NCI-H1417 treated with DMSO at 0.1 percent for 48 hours (cell line): Measurements from ENCODE around the gene GALNT13.

Experiments used
- DNase-seq: peaks from one replicate; lab custom pipeline; 2025; lab: John Stamatoyannopoulos, UW

Gene GALNT13

DNA sequence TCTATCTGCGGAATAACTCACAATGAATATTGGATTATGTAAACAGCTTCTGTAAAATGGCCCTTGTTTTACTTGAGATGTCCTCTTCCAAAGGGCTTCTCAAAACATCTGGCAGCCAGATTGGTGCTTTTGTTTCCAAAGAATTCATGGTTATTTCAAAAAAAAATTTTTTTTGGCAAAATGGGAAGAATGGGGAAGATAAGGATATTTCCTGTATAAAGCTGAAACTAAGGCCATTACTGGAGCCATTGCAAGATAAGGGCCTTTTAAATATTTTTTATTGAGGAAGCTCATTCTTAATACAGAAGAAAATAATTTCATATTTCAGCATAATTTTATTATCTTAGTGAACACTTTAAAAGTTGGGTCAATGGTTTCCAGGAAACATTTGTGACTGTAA, 259.1 kb downstream of the GALNT13 start:
- DNase-seq = no peak

DNA sequence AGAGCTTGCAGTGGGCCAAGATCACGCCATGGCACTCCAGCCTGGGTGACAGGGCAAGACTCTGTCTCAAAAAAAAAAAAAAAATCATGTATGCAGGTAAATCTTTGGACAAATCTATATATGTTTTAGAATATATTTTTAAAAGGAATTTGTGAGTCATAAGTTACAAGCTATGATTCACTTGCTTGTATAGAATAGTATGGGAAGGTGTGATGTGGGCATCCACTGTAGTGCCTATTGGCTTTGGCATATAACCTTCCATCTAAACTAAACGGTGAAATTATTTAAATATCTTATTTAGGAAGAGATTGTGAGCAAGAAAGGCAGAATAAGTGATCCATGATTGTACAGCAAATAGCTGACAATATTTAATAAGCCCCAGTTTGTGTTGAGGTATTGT, 261.1 kb downstream of the GALNT13 start:
- DNase-seq = no peak

DNA sequence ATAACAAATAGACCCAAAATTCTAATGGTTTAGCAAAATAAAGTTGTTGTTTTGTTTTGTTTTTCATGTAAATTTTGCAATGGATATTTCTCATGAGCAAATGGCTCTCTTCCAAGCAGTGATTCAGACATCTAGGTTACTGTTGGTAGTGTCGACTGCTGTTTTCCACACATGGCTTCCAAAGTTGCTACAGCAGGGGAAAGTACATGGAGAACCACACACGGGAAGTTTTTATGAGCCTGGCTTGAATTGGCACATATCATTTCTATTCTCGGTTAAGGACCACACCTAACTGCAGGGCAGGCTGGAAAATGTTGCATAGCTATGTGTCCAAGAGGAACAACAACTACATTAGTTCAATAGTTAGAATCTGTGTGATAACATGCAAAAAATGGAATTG, 262.1 kb downstream of the GALNT13 start:
- no peak for DNase-seq

DNA sequence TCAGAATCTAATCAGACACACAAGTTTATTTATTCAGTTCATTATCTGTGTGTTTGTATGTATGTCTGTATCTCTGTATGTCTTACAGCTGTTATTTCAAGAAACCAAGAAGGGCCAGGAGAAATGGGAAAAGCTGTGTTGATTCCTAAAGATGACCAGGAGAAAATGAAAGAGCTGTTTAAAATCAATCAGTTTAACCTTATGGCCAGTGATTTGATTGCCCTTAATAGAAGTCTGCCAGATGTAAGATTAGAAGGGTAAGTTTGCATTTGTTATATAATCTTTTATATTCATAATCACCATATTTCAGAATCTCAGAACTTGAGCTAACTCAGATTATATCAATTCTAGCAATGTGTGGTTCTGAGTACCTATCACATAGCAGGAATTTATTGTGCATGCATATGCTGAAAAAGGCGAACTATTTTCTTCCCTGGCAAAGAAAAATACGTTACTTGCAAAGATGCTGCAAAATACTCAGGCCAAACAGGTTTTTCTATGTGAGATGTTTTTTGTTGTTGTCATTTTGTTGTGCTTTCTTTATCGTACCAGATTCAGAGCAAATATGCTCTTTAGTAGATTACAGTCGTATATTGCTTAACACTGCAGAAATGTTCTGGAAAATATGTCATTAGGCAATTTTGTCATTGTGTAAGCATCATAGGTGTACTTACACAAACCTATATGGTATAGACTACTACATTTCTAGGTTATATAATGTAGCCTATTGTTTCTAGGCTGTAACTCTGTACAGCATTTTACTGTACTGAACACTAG, 268.7 kb downstream of the GALNT13 start:
- no peak for DNase-seq

DNA sequence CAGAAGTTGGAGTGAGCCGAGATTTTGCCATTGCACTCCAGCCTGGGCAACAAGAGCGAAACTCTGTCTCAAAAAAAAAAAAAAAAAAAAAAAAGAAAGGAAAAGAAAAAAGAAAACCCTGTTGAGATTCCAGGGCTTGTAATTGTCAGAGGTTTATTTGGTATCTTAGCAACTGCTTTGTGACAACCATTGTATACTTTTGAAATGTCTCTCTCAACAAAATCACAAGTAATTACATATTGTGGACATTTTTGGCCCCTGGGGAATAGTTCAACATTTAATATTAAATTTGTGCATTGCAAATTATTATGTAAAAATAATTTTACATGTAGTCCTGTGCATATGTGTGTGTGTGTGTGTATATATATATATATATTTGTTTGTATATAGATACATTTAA, 270.8 kb downstream of the GALNT13 start:
- no peak for DNase-seq

DNA sequence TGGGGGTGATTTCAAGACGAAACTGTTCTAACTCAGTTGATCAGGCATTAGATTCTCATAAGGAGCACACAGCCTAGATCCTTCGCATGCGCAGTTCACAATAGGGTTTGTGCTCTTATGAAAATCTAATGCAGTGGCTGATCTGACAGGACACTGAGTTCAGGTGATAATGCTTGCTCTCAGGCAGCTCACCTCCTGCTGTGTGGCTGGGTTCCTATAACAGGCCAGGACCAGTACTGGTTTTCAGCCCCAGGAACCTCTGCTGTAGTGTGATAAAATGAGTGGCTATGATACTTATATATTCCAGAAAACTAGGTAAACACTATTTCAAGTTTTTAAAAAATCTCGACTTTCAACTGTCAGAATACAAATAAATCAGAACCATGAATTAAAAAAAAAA, 271.4 kb downstream of the GALNT13 start:
- DNase-seq = no peak

DNA sequence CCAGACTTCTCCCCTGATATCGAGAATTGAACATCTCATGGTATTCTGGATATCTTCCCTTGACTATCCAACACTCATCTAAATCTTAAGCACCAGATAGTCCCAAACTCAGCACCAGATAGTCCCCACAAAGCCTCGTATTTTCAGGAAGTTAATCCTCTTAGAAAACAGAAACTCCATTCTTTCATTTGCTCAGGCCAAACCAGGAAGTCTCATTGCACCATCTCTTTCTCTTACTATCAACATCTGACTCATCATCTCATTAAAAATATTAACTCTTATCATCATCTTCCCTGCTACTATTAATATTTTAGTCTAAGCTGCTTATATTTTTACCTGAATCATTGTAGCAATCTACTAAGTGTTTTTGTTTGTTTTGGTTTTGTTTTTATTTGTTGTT, 286.4 kb downstream of the GALNT13 start:
- DNase-seq = no peak

DNA sequence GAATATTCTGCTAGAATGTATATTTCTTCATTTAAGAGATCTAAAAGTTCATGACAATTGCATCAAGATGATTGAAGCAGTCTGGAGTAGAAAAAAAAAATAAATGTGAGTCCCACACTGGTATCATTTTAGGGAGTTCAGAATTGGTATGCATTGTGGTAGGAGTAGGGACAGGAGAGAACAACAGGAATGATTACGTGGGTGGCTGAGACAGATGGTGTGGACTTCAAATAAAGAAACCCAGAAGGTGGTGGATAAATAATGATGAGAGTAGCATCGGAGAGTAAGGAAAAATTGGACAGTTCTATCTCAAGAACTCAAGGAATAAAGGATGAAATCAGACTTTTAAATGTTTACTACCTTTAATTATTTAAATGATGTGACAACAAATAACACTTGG, 289.6 kb downstream of the GALNT13 start:
- no peak for DNase-seq

DNA sequence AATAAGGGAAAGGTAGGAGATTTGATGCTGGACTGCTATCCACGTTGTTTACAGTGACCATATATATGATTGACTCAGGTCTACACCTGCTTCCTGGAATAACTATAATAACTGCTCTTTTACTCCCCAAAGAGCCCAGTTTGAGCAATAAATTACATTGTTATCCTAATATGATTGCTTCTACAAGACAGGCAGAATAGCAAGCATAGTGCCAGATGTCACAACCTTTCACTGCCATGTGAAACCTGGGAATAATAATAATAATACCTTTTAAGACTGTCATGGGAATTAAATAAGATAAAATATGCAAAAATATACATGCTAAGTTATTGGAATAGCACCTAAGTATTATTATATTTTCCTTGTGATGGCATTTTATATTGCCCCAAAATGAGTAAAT, 298.7 kb downstream of the GALNT13 start:
- no peak for DNase-seq

DNA sequence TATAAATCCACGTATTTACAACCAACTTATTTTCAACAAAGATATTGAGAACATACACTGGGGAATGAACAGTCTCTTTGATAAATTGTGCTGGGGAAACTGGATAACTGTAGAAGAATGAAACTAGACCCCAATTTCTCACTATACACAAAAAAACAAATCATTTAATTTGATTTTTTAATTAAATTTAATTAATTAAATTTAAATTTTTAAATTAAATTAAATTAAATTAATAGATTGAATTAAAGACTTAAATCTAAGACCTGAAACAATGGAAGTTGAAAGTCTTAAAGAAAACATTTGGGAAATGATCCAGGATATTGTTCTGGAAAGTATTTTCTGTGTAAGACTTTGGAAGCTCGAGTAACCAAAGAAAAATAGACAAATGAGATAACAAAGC, 301.4 kb downstream of the GALNT13 start:
- no peak for DNase-seq

DNA sequence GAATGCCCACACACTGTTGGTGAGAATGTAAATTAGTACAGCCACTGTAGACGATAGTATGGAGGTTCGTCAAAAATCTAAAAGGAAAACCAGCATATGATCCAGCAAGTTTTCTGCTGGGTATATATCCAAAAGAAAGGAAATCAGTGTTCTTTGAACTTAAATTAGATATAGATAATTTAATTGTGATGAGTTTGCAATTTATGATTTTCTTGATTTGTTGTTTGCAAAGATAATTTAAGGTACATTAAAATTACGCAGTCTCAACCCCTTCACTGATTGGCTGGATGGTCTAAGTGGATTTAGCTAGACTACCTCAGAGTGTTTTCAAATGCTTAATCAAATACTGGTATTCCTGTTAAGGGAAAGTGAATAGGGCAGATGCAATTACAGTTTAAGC, 302.2 kb downstream of the GALNT13 start:
- DNase-seq = no peak

DNA sequence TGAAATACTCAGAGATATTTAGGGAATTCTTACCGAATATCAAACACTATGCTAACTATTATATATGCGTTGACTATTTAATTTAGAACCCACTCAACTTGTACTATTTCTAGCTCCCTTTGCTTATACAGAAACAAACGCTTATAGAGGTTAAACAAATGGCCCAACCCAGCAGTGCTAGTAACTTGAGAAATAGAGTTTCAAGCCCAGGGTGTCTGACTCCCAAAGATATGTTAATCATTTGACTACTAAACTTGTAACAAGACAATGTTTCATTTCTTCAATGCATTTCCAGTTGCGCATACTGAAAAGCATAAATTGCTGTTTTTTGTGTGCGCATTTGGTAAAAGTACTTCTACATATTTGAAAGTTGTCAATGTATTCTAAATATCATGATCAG, 310.3 kb downstream of the GALNT13 start:
- DNase-seq = no peak

DNA sequence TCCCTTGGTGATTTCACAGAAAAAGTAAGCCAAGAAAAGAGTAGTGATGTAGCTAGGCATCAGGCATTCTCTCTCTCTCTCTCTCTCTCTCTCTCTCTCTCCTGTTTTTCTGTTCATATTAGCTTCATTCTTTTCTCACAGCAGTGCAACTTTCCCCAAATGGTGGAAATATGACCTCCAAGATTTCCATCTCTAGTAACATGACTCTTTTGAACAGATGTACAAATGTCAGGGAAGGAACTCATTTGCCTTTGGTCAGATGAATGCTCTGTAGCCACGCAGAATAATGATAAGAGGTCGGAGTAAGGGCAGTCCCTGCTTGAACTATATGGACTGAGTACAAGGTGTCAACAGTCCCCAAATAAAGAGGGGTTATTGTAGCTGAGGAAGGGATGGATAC, 316.2 kb downstream of the GALNT13 start:
- no peak for DNase-seq

DNA sequence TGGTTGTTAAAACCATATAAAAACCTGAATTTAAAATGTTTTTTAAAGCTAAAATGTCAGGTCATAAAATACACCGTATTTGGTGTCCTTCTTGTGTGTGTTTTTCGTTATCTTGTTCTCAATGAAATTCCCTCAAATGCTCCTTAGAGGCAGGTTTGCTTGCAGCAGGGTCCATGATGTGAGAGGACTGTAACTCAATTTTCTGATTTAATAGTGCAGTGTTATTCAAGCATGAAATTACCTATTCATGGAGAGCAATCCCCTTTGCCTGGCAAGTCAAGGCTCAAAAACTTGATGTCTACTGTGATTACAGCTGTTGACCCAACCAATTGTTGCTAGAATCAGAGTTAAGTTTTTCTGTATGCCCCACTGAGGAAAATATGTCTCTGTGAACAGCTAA, 318.2 kb downstream of the GALNT13 start:
- peak; percentile 9 for DNase-seq

DNA sequence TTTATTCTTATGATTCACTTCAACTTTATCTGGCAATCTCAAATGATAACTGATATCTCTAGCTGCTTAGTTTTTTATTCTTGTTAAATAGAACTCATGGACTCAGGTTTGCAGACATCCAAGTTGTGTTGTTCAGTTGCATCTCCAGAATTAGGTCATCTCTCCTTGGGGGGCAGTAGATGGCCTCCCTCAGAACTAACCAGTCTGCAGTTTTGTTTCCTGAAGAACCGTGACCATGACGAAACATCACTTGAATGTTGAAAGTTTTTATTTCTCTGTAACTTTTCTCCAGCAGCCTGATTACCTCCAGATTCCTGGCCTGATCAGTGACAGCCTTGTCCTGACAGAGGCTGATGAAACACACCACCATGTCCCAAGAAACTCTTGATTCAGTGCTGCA, 321.5 kb downstream of the GALNT13 start:
- no peak for DNase-seq

DNA sequence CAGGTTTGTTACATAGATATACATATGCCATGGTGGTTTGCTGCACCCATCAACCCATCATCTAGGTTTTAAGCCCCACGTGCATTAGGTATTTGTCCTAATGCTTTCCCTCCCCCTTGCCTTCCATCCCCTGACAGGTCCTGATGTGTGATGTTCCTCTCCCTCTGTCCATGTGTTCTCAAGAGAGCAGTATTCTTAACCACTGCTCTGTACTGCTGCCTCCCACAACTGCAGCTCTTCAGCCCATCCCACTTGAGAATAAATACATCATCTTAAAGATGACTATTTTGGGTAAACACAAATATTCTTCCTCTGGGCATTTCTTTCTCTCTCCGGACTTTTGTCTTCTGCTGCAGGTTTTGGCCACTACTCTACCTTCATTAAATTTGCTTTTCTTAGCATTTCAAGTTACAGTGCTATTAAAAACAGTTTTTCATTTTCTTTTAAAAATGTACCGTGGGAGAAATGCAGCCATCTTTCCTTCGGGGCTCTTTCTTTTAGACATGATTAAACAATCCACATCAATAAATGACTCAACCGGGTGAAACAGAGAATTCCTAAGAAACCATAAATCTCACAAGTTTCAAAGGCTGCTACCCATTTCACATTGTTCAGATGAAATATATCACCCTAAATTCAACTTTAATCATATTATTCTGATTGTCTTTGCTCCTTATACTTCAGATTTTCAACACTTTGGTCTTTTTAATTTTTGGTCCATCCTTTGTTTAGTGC, 323.4 kb downstream of the GALNT13 start:
- DNase-seq = no peak

DNA sequence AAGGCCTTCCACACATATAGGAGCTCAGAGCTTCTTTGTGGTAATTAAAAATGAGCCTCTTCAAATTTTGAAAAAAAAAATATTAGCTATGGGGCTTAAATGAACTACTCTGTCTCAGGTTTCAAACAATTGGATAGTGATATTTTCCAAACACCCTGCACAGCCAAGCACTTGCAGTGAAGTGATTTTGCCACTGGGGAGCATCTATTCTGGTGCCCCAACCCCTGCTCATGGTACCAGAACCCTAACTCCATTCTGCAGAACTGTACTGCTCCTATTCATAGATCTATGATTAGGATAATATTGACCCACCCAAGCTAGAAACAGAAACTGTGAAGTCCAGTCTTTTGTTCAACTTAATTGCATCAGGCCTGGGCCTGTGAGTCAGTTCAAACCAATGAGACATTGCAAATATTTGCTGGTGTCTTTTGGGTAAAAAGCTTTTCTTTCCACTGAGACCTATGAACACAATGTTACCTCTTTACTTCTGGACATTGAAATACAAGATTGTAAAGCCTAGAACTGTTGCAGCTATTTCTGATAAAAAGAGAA, 324.0 kb downstream of the GALNT13 start:
- no peak for DNase-seq

DNA sequence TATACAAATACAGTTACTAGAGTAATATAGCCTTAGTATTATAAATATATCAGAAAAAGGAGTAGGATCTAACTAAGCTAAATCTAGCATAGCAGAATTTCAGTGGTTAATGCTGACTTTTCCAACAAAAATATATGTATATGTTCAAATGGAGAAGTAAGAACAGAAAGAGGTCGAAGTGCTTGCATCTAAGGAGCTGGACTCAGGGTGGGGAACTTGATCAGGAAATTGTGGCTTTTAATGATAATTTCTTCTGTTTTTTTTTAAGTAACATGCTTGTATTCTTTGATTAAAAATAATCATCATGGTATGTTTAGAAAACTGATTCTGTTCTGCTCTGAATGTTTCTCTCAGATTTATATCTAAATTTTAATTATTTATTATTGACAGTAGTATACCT, 327.1 kb downstream of the GALNT13 start:
- DNase-seq = no peak

DNA sequence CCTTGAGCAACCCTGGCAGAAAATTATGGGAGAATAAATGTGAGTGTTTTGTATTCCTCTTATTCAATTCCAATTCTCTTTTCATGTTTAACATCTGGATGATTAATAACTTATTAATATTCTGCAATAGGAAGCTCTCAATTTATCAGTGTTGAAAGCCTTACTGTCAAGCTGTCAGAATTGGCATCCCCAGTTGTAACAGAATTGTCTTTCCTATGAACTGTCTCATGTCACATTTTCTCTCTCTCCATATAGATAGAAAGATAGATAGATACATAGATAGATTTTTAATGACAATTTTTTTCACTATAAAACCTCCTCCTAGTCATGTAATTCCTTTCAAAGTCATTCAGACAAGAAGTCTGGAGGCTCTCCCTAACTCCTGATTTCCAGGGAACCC, 331.5 kb downstream of the GALNT13 start:
- no peak for DNase-seq

DNA sequence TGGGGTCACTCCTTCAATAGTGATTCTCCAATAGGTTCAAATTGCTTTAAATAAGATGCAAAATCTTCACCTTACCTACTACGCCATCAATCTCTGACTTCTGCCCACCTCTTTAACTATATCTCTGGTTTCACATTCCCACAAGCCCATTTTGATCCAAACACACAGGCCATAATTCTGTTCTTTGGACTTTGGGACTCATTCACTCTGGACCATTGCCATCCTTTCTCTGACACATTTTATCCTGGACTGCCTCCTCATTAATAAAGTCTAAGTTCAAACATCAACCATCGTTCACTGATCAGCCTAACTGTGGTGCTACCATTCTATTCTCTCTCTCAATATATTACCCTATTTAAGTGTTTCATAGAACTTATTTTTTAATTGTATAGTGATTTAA, 332.2 kb downstream of the GALNT13 start:
- DNase-seq = no peak

DNA sequence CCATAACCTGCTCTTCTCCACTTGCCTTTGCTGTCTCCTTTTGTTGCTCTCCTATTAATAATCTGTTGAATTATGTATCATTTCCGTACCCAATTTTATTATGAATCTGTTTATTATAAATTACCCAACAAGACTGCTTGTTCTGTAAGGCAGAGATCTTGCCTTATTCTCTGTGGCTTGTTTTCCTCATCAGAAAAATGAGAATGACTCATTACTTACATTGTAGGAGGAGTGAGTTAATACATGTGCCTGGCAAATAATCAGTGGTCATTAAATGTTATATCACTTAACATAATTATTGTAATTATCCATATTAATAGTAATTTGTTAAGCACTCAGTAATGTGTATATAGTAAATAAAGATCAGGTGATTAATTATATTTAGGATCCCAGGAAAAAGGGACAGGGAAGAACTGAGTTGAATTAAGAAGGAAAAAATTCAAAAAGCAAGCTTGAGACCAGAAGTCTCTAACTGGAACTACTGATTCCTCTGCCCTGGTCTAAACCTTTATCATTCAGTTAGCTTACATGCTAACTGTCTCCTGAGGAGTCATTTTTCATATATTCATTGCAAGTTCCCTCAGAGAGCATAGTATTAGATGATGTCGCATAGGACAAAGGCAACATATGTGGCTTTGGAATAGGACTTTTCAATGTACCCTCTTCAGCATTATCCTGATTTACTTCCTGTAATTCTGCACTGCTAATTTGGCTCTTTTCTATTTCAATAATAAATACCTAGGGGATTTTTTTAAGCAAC, 335.7 kb downstream of the GALNT13 start:
- peak; percentile 53 for DNase-seq

DNA sequence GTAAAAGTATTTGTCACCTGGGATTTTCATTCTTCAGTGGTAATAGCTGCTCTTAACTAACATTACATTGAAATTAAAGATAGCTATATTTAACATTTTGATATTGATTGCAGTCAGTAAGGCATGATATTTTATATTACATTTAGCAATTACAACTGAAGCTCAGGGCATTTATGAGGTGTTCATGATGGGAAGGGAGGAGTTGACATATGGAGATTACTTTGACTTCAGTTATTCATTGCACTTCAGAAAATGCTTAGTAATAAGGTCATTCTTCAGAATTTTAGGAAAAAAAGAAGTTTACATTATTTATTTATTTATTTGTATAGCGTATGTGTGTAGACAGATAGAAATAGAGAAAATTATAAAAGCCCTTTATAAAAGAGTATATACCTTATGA, 352.0 kb downstream of the GALNT13 start:
- DNase-seq = no peak

DNA sequence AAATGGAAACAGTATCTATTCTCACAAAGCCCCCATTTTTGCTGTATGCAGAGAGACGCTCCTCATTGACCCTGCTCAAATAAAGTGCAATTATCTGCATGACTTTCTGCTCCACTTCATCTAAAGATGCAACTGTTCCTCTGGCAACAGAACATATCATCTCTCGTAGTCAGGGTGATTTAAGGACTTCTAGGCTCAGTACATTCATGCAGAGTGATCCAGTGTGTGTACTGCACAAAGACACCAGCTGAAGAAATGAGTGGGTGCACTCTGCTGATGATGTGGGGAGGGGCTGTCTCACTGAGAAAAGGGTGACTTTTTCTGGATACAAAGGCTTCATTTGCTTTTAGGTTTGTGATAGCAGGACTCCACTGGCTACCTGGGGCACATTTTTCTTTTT, 355.2 kb downstream of the GALNT13 start:
- no peak for DNase-seq
